GM11168 (cell line): ENCODE data around the gene TFEB.

Experiments used
- in situ Hi-C: fragments of 300-500 bp; cut with MboI; formaldehyde crosslinking; loops from one replicate; pipeline ENCODE4 v1.12.0; 2022; ENCODE audit warnings: low sequenced_read_pairs; ENCODE audit not compliant: unreplicated experiment

TFEB gene

DNA sequence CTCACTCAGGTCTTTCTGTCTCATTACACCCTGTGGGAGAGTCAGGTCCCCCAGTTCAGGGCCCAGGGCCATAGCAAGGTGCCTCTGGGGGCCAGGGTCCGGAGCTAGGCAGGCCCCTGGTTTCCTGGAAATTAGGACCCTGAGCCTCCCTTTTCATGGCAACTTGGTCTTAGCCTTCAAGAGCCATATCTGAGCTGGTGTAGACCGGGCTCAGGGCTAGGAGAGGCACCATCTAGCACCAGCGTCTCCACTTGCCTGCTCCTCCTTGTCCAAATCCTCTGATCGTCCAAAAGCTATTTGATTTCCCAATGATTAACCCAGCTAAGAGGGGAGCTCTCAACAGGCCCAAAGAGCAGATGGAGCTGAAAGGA lies 91.5 kb downstream of the TFEB start:
- in situ Hi-C loops: no loop called here

GRCh38 chr6:41642960-41643898 lies 92.2 kb downstream of the TFEB start:
- in situ Hi-C loops: no loop called here

DNA sequence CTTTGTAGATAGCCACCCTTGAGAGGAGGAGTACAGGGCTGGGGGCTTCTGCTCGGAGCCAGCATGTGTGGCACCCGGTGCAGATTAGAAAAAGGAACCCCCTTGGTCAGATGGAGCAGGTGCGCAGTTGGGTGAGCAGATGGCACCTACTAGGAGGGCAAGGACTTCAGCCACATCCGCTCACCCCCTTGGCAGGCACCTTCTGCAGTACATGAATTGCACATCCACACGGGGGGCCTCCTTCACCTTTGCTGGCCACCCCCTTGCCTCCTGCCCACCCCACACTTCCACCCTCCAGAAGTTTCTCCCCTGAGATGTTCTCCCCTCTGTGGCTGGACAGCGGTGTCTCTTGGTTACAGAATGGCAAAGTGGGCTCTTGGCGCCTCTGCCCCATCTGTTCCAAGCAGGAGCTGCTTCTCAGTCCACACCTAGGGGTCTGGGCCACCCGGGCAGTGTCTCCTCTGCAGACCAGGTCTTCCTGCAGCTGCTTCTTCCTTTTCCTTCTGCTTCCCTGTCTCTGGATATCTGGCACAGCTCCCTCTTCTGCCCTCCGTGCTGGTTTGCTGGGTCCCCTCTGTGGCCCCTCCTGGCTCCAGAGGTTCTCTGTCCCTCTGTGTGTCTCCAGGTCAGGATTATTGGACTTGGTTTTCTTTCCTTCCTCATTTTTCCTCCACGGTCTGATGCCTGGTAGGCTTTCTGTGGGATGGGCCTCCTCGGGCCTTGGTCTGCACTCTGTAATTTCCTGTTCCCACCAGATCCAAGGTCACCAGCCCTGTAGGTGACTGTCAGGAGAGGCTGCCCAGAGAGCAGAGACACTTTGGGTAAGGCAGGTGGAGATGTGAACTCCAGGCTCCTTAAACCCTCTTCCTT lies 93.1 kb downstream of the TFEB start:
- in situ Hi-C loops: no loop called here

- in situ Hi-C loops: no loop called here
Observed at GRCh38 chr6:41641352-41641925, 94.0 kb downstream of the TFEB start.

DNA sequence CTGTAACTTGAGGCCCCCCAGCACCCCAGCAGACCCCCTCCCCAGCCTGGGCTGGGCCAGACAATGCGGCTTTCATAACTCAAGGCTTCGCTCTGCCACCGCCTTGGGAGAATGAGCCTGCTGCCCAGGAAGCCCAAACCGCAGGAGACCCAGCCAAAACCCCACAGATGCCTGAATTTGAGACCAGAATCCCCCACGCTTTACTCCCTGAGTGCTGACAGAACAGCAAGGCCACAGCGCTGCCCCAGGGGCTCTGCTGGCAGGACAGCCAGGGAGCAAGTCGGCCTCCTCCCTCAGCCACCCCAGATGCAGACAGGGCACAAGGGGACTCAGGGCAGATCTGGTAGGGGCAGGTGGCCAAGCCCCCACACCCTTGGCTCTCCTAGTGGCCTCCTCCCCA lies 95.0 kb downstream of the TFEB start:
- in situ Hi-C loops: no loop called here

DNA sequence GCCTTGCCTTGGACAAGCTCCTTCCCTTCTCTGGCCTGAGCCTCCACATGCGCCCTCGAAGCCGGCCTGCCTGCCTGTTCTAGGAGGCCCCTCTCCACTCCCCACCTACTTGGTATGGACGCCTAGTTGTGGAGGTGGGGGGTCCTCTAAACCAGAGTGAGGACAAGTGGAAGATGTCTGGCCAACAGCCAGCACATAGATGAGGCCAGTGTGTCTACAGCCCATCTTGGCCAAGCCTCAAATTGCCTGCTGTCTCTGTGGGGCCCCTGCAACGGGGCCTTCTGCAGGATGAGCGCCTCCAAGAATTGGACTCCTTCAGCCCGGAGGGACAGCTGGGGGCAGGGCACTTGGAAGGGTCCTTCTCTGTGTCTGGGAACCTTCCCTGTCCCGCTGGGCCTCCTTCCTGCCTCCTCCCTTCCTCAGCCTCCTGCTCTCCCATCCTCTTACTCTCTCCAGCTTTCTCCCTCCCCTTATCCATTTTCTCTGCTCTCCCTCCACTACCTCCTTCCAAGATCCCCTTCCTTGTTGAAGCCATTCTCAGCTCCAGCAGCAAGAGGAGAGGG lies 95.5 kb downstream of the TFEB start:
- in situ Hi-C loops: no loop called here

DNA sequence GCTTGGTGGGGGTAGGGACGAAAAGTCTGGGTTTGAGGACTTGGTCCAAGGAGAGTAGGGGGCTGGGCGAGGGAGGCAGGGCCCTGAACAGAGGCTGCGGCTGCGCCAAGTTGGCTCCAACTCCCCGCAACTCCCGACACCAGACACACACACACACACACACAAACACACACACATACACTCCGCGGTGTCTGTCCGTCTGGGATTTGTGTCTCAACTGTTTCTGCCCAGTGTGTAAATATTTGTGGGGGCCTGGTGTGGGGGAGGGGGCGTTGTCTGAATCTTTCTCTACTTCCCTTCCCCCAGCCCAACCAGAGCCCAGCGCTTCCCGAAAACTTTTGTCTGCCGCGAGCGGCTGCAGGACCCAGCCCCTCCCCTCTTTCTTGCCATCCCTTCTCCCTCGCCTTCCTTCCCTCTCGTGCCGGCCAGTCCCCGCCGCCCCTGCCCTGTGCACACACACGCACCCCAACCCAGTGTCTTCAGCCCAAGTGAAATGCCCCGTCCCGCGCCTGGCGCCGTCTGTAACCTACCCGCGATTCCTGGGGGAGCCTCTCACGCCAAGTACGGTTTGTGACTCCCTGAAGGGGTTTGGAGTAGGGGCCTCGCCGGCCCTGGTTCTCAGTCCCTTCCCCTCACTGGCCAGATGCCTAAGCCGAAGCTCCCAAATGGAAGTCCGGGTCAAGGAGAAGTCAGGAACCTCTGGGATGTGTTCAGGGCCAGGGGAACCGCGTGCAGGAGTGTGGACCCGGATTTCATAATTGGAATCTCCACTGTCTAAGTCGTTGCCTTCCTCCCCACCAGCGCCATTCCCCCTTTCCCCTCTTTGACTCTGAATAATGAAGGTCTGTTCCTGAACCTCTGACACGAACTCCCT lies 96.2 kb downstream of the TFEB start:
- in situ Hi-C loops: no loop called here

- in situ Hi-C loops: no loop called here
Observed at GRCh38 chr6:41638002-41638934, 97.1 kb downstream of the TFEB start, which contains the start of gene MDFI. Gene MDFI (plus strand): TSS chr6:41638468. CDS start chr6:41638750, 282 bp downstream.

- in situ Hi-C loops: no loop called here
Observed at GRCh38 chr6:41637194-41638001, 98.0 kb downstream of the TFEB start.

- in situ Hi-C loops: no loop called here
Observed at GRCh38 chr6:41636833-41637193, 98.6 kb downstream of the TFEB start.

GRCh38 chr6:41635365-41635764 lies 100.0 kb downstream of the TFEB start:
- in situ Hi-C loops: no loop called here

GRCh38 chr6:41634657-41635056 lies 100.8 kb downstream of the TFEB start:
- in situ Hi-C loops: no loop called here
